ENCODE measurements around the gene GATA5.

GATA5 gene

GRCh38 chr20:62458275-62459251 lies 17.2 kb downstream of the GATA5 start:
- no peak for TF ChIP-seq CTCF (IDR thresholded peaks at IDR 0.05; ENCODE audit: low read depth, low read length)
- DNase-seq (ENCODE audit: extremely low read depth, low read depth): no peak

GRCh38 chr20:62457831-62458230 lies 18.0 kb downstream of the GATA5 start:
- DNase-seq (ENCODE audit: extremely low read depth, low read depth): no peak
- TF ChIP-seq CTCF (IDR thresholded peaks at IDR 0.05; ENCODE audit: low read depth, low read length): no peak

GRCh38 chr20:62457098-62457497 lies 18.7 kb downstream of the GATA5 start:
- no peak for DNase-seq (ENCODE audit: extremely low read depth, low read depth)

GRCh38 chr20:62455929-62456328 lies 19.9 kb downstream of the GATA5 start:
- no peak for TF ChIP-seq CTCF (IDR thresholded peaks at IDR 0.05; ENCODE audit: low read depth, low read length)

More at GRCh38 chr20:62457098-62457497, 18.7 kb downstream of the GATA5 start:
- no peak for TF ChIP-seq CTCF (IDR thresholded peaks at IDR 0.05; ENCODE audit: low read depth, low read length)

GRCh38 chr20:62454904-62455636 lies 20.7 kb downstream of the GATA5 start:
- no peak for TF ChIP-seq CTCF (IDR thresholded peaks at IDR 0.05; ENCODE audit: low read depth, low read length)
- no peak for DNase-seq (ENCODE audit: extremely low read depth, low read depth)

More at GRCh38 chr20:62455929-62456328, 19.9 kb downstream of the GATA5 start:
- no peak for DNase-seq (ENCODE audit: extremely low read depth, low read depth)

- no peak for TF ChIP-seq CTCF (IDR thresholded peaks at IDR 0.05; ENCODE audit: low read depth, low read length)
- DNase-seq (ENCODE audit: extremely low read depth, low read depth): no peak
Observed at GRCh38 chr20:62453186-62453808, 22.5 kb downstream of the GATA5 start.

All from AG09319 (cell line).